SW480 (cell line): ENCODE results near the gene GYPE.
"Not testable (repeated sequence)": the region's sequence is repeated elsewhere in the genome, so short reads cannot be mapped to it uniquely, and the experiment has no call there.

Source experiments
- DNase-seq: peaks from one replicate; pipeline ENCODE4 v3.0.0-alpha.2; 2016; ENCODE audit warnings: low spot score

GYPE gene

DNA sequence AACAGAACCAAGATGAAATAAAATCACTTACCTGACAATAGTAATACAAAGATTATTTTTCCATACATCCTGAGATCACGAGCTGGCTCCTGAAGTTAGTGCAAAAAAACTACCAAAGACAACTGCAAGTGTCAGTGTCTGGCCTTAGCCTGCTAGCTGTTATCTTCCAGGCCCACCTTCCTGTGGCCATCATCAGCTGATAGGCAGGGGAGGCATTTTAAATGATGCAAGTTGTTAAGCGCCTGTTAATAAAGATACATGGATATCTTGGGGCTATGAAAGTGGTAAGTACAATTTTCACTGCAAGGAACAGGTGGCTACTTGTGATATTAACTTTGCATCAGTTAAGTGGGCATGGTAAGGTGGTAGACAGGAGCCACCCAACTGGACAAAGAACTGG lies at the start of gene GYPE:
TSS of gene GYPE (minus strand) at position 120 of the 400 bp plus-strand sequence. CDS start at position 68, 52 bp downstream.
- not testable (repeated sequence) for DNase-seq

DNA sequence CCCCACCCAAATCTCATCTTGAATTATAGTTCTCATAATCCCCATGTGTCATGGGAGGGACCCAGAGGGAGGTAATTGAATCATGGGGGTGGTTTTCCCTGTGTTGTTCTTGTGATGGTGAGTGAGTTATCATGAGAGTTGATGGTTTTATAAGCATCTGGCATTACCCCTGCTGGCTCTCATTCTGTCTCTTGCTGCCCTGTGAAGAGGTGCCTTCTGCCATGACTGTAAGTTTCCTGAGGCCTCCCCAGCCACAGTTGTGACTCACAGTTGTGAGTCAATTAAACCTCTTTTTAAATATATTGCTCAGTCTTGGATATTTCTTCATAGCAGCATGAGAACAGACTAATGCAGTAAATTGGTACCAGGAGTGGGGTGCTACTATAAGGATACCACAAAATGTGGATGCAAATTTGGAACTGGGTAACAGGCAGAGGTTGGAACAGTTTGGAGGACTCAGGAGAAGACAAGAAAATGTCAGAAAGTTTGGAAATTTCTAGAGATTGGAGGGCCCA lies 46.2 kb upstream of the GYPE start:
- not testable (repeated sequence) for DNase-seq

DNA sequence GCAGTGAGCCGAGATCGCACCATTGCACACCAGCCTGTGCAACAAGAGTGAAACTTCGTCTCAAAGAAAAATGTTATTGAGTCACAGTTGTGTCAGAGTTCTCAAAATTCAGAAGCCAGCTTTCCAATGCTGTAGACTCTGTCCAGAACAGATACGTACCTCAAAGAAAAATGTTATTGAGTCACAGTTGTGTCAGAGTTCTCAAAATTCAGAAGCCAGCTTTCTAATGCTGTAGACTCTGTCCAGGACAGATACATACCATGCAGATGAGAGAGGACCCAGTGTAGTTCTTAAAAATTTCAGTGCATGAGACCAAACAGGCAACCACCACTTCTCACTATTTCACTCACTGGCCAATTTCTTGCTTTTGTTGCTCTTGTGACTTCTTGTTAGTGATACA lies 45.6 kb upstream of the GYPE start:
- not testable (repeated sequence) for DNase-seq

DNA sequence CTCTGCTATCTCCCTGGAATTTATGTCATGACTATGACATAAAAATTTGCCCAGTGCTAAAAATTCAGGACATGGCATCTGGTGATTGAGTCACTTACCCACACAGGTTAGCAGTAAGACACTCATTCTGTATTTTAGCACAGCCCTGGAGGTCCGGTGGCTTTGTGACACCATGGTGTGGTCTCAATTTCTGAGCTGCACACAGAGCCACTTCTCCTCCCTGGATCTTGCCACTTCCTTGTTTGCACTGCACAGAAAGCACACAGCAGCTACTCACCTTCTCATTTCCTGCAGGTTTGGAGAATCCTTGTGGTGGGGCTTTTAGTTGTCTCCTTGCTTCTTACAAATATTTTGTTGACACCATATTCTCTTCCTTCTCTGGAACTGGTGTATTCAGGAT lies 44.8 kb upstream of the GYPE start:
- DNase-seq, result not testable (repeated sequence)

DNA sequence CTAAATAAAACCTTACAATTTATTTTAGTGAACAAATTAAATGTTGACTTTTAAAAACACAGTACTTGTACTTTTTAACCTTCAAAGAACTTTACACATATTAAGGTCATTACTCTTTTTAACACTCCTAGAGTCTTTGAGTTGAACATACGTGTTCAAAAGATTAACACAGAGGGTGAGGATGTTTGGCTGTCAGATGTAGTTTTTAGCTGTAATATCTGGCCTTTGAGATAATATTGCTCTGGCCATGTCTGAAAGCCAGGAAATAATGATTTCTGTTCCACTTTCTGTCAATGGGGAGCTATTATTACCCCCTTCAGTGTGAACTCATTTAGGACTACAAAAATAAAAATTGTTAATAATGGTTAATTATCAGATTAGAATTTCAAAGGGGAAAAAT lies 42.1 kb upstream of the GYPE start:
- not testable (repeated sequence) for DNase-seq

DNA sequence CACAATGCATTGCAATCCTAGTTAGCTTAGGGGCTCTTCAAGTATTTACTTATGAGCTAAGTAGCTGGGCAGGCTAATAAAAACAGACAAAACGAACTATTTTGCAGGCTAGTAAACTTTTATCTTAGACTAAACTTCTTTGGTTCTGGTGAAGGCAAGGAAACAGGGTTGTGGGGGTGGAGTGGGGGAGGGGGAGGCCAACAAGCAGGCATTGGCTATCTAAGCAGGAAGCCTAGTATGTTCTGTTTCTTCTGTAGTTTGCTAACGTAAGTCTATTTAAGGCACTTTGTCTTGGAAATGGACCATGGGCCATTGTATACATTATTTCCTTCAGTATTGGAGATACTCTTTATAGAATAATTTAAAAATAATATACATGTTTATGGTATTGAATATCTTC lies 35.3 kb upstream of the GYPE start:
- DNase-seq, result not testable (repeated sequence)

DNA sequence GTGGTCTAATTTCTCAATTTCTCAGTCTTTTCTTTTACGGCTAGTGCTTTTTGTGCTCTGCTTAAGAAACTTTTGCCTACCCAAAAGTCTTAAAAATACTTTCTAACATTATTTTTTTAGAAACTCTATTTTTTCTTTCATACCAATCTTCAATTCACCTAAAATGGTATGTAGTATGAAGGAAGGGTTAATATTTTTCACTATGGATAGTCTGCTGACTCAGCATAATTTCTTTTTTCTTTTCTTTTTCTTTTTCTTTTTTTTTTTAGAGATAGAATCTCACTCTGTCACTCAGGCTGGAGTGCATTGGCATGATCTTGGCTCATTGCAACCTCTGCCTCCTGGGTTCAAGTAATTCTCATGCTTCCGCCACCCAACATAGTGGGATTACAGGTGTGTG lies 34.2 kb upstream of the GYPE start:
- DNase-seq, result no peak

DNA sequence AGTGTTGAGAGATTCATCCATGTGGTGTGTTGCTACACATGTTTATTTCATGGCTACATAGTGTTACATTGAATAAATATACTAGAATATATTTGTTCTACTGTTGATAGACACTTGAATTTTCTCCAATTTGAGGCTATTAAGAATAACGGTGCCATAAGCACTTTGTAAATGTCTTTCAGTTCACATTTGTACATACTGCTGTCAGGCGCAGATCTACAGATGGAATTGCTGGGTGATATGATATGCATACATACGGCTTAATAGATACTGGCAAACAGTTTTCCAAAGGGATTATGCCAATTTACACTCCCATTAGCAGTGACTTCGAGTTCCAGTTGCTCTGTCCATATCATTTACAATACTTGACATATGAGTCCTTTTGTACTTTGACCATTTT lies 33.5 kb upstream of the GYPE start:
- not testable (repeated sequence) for DNase-seq

DNA sequence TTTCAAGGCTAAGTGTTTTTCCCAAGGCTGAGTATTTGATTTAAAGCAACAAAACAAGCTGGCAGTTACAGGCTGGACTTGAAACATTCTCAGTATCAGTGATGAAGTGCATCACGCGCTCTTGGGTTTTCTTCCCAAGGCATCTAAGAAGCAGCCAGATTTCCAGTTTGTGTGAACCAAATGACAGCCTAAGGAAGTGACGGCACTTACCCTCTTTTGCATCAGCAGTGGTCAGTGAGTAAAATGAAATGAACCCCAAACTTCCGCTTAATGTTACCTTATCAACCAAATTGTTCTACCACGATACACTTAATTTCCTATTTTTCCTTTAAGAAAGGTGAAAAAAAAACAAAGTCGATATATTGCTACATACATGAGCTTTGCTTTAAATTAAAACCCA lies 15.8 kb upstream of the GYPE start:
- no peak for DNase-seq

DNA sequence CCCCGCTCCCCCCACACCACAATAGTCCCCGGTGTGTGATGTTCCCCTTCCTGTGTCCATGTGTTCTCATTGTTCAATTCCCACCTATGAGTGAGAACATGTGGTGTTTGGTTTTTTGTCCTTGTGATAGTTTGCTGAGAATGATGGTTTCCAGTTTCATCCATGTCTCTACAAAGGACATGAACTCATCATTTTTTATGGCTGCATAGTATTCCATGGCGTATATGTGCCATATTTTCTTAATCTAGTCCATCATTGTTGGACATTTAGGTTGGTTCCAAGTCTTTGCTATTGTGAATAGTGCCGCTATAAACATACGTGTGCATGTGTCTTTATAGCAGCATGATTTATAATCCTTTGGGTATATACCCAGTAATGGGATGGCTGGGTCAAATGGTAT lies 11.1 kb upstream of the GYPE start:
- not testable (repeated sequence) for DNase-seq

DNA sequence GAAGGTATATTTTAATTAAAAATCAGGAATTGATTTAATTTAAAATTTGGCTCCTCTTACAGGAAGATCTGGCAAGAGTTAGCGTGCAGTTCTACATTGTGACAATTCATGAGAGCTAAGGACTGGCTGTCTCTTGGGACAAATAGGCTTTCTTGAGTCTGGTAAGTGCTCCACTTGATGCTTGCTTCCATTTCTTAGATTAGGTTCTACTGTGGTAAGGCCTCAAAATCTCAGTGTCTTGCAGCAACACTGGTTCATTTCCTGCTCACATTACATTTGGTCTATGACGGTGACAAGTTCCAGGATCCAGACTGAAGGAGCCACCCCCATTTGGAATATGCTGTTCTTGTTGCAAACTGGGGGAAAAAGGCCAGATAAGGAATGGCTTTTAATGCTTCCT lies 7.1 kb upstream of the GYPE start:
- DNase-seq, result not testable (repeated sequence)

DNA sequence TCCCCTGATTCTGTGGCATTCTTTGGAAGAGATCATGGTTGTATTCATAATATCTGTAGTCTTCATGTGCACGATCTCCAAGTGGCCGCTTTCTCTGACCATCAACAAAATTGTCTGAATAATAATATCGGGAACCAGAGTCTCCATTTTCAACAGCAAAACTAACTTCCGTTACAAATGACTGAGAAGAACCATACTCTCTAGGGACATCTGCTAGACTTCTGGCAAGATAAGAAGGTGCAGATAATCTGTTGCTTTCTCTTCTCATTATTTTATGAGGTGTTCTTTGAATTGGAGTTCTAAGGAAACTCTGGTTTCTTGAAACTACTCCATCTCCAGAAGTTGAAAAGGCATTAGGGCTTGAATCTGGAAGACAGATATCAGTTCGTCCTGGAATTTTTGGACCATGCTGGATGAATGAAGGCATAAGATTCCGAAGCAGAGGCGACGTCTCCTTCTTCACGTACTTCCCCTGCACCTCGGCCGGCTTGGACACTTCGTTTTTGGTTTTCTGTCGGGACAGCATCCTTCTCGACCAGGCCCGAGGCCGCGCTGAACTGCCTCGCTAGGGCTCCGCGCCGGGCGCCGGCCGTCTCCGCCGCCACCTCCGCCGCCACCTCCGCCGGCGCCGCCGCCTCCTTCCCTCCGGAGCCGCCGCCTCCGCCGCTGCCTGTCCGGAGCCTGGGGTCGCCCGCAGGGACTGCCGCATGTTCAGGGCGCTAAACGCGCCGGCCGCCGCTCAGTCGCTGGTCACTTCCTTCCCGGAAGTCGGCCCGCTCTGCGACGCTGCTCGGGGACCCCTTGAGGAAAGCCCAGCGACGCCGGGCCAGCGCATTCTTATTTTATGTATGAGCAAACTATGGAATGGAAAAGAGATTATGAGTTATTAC lies 6.4 kb upstream of the GYPE start:
- DNase-seq, result not testable (repeated sequence)

DNA sequence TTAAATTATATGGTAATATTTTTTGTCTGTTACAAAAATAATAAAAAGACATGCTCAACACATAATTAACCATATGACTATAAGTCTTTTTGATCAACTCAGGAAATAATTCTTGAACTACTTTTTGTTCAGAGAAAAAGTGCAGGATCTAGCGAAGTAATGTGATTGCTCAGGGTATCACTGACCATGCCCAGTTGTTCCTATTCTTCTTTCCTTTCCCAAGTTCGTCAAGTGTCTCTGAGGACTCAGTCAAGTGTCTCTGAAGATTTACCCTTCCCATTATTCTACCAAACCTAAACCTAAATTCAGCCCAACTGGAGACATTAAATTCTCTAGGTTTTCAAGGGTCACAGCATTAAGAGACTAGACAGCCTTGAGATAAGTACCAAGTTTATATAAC lies 5.5 kb upstream of the GYPE start:
- DNase-seq, result not testable (repeated sequence)

DNA sequence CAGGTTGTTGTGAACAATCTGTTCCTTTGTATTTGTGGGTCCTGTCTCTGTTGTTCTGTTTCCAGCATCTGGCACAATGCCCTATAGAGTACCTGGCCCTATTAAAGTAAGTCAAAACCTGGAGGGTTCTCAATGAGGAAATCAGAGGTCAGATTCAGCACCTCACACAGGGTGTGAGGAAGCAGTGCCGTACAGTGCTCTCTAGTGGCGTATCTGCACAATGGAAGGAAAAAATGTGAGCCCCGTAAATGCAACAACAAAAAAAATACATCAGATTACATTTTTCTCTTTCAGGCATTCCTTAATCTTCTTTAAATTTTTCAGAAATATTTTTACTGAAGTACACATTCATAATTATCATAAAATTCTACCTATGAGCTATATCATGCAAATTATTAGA lies 2.5 kb upstream of the GYPE start:
- DNase-seq, result peak; percentile 13

DNA sequence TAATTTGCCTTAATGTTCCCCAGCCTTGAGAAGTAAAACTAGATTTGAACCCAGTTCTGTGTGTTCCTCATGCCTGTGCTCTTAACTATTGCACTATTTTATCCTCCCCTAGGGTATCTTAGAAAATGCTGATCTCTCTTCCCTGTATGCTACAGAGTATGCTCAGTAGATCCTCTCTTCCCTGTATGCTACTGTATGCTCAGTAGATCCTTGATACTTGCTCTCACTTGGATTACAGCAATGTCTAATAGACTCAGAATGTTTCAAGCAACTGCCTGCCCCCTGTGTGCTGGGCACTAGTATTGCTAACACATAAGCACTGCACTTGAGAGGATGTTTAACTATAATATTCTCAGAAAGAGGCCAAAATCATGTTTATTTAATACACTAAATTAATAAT lies 928 bp downstream of the GYPE start:
- DNase-seq, result not testable (repeated sequence)

DNA sequence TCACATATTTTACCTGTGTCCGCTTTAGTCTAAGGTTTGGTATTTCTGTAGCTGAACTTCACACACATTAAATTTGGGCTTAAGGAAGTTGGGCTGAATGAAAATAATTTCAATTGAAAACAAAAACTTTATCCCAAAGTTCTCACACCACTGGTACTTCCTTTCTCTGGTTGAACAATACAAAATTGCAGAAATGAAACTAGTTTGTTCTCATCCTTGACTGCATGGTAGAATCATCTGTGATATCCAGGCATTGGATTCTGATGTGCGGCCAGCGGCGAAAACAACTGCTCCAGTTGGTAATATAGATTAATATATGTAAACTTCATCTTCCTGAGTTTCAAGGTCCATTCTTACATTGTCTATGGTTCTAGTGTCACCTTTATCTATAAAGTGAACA lies 15.0 kb downstream of the GYPE start:
- DNase-seq, result not testable (repeated sequence)

DNA sequence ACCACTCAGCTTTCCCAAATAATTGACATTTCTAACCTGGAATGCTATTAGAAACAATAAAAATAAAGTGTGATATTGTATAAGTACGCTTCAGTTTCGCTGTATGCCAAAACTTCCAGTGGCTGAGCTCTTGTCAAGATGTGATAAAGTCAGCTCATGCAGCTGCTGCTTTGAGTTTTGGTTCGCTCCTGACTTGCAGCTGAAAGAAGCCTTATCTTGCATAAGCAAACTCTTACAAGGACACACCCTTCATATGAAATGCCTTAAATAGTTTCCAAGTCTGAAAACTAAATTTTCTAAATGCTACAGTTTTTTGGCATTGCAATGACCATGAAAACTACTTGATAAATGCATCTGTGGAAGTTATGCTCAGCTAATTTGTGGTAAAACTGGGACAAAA lies 17.2 kb downstream of the GYPE start:
- DNase-seq, result not testable (repeated sequence)

DNA sequence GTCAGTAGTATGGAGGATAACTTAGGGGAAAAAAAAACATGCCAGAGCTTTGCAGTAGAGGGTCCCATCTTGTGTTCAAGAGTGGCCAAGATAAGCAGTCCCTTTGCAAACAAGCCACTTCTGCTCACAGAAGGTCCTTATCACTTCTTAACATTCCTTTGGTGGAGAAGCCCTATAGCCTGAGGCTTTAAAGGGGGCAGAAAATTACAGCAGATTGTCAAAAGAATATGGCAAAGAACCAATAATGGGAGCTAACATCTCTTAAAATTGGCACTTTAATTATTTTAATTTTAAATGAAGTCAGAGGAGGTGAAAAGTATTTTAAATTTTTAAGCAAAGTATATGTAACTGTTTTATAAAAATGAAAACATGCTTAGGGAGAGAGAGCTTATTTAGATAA lies 20.4 kb downstream of the GYPE start:
- not testable (repeated sequence) for DNase-seq

DNA sequence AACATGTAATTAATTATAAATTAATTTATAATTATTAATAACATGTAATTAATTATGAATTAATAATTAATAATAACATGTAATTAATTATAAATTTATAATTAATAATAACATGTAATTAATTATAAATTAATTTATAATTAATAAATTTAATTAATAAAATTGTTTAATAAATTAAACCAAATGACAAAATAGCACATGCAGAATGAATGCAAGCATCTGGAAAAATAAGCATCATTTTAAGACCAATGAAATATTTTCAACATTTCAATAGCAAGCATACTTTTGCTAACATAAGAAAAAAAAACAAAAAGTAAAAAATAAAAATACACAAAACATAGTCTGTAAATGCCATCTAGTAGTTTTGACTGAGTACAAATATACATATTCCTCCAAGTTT lies 21.8 kb downstream of the GYPE start:
- DNase-seq, result no peak

DNA sequence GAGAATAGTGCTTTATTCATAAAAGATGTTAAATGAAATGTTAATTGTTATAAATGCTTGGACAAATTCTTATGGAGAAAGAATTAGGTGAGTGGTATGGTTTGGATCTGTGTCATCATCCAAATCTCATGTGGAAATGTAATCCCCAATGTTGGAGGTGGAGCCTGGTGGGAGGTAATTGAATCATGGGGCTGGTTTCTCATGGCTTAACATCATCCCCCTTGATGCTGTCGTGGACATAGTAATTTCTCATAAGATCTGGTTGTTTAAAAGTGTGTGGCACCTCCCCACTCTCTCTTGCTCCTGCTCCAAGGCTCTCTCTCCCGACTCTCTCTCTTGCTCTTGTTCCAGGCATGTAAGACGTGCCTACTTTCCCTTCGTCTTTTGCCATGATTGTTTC lies 22.5 kb downstream of the GYPE start:
- no peak for DNase-seq

DNA sequence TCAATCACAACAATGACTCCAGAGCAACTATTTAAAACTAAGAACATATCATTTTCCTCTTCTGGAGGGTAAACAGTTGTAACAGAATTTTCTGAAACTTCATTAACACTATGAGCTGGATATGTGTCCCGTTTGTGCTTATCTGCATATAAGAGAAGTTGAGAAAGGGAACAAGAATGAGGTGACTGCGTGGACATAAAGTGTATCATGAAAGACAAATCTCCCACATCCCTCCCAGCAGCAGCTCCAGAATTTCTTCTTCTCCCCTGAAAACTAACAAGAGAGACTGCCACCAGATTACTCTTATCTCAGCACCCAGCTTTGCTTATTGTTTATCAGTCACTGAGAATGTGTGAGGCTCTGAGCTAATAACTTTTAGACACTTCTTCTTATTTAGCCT lies 25.8 kb downstream of the GYPE start:
- DNase-seq, result not testable (repeated sequence)

DNA sequence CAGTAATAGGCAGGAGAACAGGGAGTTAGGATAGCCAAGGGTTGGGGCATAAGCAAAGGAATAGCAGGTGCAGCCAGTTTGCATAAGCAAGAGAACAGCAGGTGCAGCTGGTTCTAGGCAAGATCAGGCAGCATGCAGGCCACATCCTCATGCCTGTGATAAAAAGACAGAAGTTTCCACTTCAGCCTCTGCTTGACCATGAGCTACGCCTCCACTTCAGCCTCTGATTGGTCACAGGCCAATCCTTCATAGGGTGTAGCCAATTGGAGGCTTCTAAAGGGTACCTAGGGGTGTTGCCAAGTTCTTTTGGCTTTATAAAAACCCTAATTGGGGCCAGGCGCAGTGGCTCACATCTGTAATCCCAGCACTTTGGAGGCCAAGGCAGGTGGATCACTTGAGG lies 30.0 kb downstream of the GYPE start:
- DNase-seq, result not testable (repeated sequence)

DNA sequence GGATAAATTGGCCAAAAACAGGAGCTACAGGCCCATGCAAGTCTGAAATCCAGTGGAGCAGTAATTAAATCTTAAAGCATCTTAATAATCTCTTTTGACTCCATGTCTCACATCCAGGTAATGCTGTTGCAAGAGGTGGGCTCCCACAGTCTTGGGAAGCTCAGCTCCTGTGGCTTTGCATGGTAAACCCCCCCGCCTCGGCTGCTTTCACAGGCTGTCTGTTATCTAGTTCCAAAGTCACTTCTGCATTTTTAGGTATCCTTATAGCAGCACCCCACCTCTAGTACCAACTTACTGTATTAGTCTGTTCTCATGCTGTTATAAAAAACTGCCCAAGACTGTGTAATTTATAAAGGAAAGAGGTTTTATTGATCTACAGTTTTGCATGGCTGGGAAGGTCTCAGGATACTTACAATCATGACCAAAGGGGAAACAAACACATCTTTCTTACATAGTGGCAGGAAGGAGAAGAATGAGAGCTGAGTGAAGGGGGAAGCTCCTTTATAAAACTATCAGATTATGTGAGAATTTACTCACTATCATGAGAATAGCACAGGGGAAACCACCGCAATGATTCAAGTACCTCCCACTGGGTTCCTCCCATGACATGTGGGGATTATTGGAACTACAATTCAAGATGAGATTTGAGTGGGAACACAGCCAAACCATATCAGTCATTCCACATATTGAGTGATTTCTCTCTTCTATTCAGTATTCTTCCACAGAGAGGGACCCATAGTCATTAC lies 34.7 kb downstream of the GYPE start:
- DNase-seq, result not testable (repeated sequence)
